Osteoblast (primary cell): ENCODE data around the gene AARS1. TPM values are rescaled to one million over a fixed set of nuclear protein-coding genes. Genes with fewer than 3 reads are reported as not detected.
"Not testable (repeated sequence)": the region's sequence is repeated elsewhere in the genome, so short reads cannot be mapped to it uniquely, and the experiment has no call there.

ENCODE experiments used
- DNase-seq: peaks from one replicate; pipeline ENCODE4 v3.0.0; 2011; ENCODE audit warnings: low spot score, mixed read lengths; ENCODE audit not compliant: insufficient read length; ENCODE audit errors: missing footprints
- H2AFZ ChIP-seq: 2 replicates; pipeline ENCODE4 v1.6.0; 2011; ENCODE audit warnings: mild to moderate bottlenecking, low read length
- H3K27ac ChIP-seq: 2 replicates; pipeline ENCODE4 v1.5.1; 2011; ENCODE audit warnings: mild to moderate bottlenecking, low read depth, low read length, moderate library complexity
- H3K27me3 ChIP-seq: 2 replicates; pipeline ENCODE4 v1.6.0; 2012; ENCODE audit warnings: mild to moderate bottlenecking, control low read depth, inconsistent platforms, low read length, moderate library complexity; ENCODE audit not compliant: insufficient read depth
- H3K36me3 ChIP-seq: 2 replicates; pipeline ENCODE4 v1.5.1; 2011; ENCODE audit warnings: mild to moderate bottlenecking, low read length, control low read depth, moderate library complexity; ENCODE audit not compliant: insufficient read depth
- H3K4me1 ChIP-seq: 2 replicates; pipeline ENCODE4 v1.5.1; 2011; ENCODE audit warnings: mild to moderate bottlenecking, low read length, control low read depth, moderate library complexity; ENCODE audit not compliant: insufficient read depth
- H3K4me2 ChIP-seq: 2 replicates; pipeline ENCODE4 v1.6.0; 2011; ENCODE audit warnings: mild to moderate bottlenecking, low read length; ENCODE audit not compliant: insufficient read depth
- H3K4me3 ChIP-seq: fragments of 200-600 bp; sonication (generic); 3 replicates; pipeline ENCODE4 v1.5.1; 2012; ENCODE audit warnings: mild to moderate bottlenecking, low read length, inconsistent platforms; ENCODE audit not compliant: insufficient read depth
- H3K79me2 ChIP-seq: 2 replicates; pipeline ENCODE4 v1.6.0; 2012; ENCODE audit warnings: mild to moderate bottlenecking, low read length, control low read depth, inconsistent platforms; ENCODE audit not compliant: insufficient read depth
- H3K9me3 ChIP-seq: 2 replicates; pipeline ENCODE4 v1.5.1; 2011; ENCODE audit warnings: low read depth, low read length, control low read depth
- H4K20me1 ChIP-seq: 2 replicates; pipeline ENCODE4 v1.6.0; 2012; ENCODE audit warnings: mild to moderate bottlenecking, low read length, control low read depth; ENCODE audit not compliant: insufficient read depth
- CTCF ChIP-seq: IDR thresholded peaks from 2 replicates; pipeline ENCODE4 v1.5.1; 2011; ENCODE audit warnings: mild to moderate bottlenecking, low read depth, low read length, moderate library complexity; ENCODE audit errors: extremely low read depth
- total RNA-seq: library from RNA; depleted of rRNA; stranded (reverse); fragments of >200 nt; gene quantifications from 2 replicates; pipeline ENCODE4 v1.2.3, GENCODE V29; 2012

The AARS1 gene
- total RNA-seq, 1 donor, result 213 TPM

- Histone ChIP-seq H3K27me3 (no peaks in the 10 kb centered on the region), H2AFZ (no peak overlapping the region), H3K9me3 (no peaks in the 10 kb centered on the region), H3K4me3 (no peak overlapping the region), H4K20me1 (peaks cover 13% of the 10 kb centered on the region), H3K4me1 (peaks cover 5% of the 10 kb centered on the region), H3K4me2 (no peak overlapping the region), H3K79me2 (peaks cover 24% of the 10 kb centered on the region), H3K27ac (no peak overlapping the region), H3K36me3 (peaks cover 51% of the 10 kb centered on the region)
- peak; percentile 73 for DNase-seq
- peak; percentile 42 for TF ChIP-seq CTCF
These were observed 36.8 kb downstream of the AARS1 start for GRCh38 chr16:70252355-70252988.

GRCh38 chr16:70251629-70252354 lies 37.5 kb downstream of the AARS1 start, which contains the start of gene EXOSC6:
EXOSC6 (minus strand) TSS chr16:70251940; CDS start chr16:70251900, 40 bp downstream.
- Histone ChIP-seq H3K4me1 (peaks cover 5% of the 10 kb centered on the region), H3K9me3 (no peaks in the 10 kb centered on the region), H3K4me3 (peak within 1 kb of the TSS; percentile 82), H3K79me2 (peaks cover 24% of the 10 kb centered on the region), H3K27me3 (no peaks in the 10 kb centered on the region), H3K4me2 (peak within 1 kb of the TSS; percentile 92), H2AFZ (peak within 1 kb of the TSS; percentile 51), H3K36me3 (peaks cover 47% of the 10 kb centered on the region), H4K20me1 (peaks cover 13% of the 10 kb centered on the region), H3K27ac (peak within 1 kb of the TSS; percentile 63)
- peak; percentile 100 for DNase-seq
- TF ChIP-seq CTCF, result peak; percentile 91

GRCh38 chr16:70250748-70251628 lies 38.3 kb downstream of the AARS1 start:
- peaks cover 5% of the 10 kb centered on the region for H3K4me1 ChIP-seq
- H3K36me3 ChIP-seq, result peaks cover 39% of the 10 kb centered on the region
- no peaks in the 10 kb centered on the region for H3K9me3 ChIP-seq
- peaks cover 11% of the 10 kb centered on the region for H4K20me1 ChIP-seq
- H3K27ac ChIP-seq, result peak overlapping the region; percentile 31
- H2AFZ ChIP-seq, result no peak overlapping the region
- H3K27me3 ChIP-seq, result no peaks in the 10 kb centered on the region
- peak overlapping the region; percentile 92 for H3K4me2 ChIP-seq
- peak overlapping the region; percentile 82 for H3K4me3 ChIP-seq
- peaks cover 24% of the 10 kb centered on the region for H3K79me2 ChIP-seq
- TF ChIP-seq CTCF, result no peak
- DNase-seq, result peak; percentile 96

GRCh38 chr16:70249697-70250096 lies 39.6 kb downstream of the AARS1 start:
- not testable (repeated sequence) for DNase-seq, H3K27ac ChIP-seq, H3K27me3 ChIP-seq, H3K9me3 ChIP-seq, H3K4me3 ChIP-seq, H2AFZ ChIP-seq, H3K4me1 ChIP-seq
- Histone ChIP-seq H4K20me1 (peaks cover 11% of the 10 kb centered on the region), H3K79me2 (peaks cover 20% of the 10 kb centered on the region), H3K36me3 (peaks cover 27% of the 10 kb centered on the region), H3K4me2 (peak overlapping the region; percentile 92)

GRCh38 chr16:70238773-70239172 lies 50.5 kb downstream of the AARS1 start:
- not testable (repeated sequence) for H3K4me2 ChIP-seq, H3K4me1 ChIP-seq, H4K20me1 ChIP-seq, H3K79me2 ChIP-seq, H2AFZ ChIP-seq, H3K9me3 ChIP-seq, H3K27ac ChIP-seq, DNase-seq, H3K4me3 ChIP-seq, H3K36me3 ChIP-seq, H3K27me3 ChIP-seq

GRCh38 chr16:70231831-70232230 lies 57.5 kb downstream of the AARS1 start:
- not testable (repeated sequence) for H3K27ac ChIP-seq, H2AFZ ChIP-seq, H3K4me2 ChIP-seq, H4K20me1 ChIP-seq, H3K27me3 ChIP-seq, H3K4me1 ChIP-seq, H3K9me3 ChIP-seq, H3K36me3 ChIP-seq, DNase-seq, H3K4me3 ChIP-seq, H3K79me2 ChIP-seq
